ENCODE data around the gene PLEKHD1.

Gene PLEKHD1

GRCh38 chr14:69531135-69531534 lies 46.6 kb downstream of the PLEKHD1 start:
- TF ChIP-seq CSDC2 (CRISPR knock-in tag; IDR thresholded peaks at IDR 0.05) (no peak), SNAI2 (CRISPR knock-in tag; IDR thresholded peaks at IDR 0.05) (no peak), OSR1 (CRISPR knock-in tag; IDR thresholded peaks at IDR 0.05) (no peak), ARNTL (CRISPR knock-in tag; IDR thresholded peaks at IDR 0.05; ENCODE audit: borderline replicate concordance, low read depth) (no peak), TOX (CRISPR knock-in tag; IDR thresholded peaks at IDR 0.05; ENCODE audit: borderline replicate concordance) (no peak), CREB5 (CRISPR knock-in tag; IDR thresholded peaks at IDR 0.05; ENCODE audit: low read depth) (no peak), BACH2 (CRISPR knock-in tag; IDR thresholded peaks at IDR 0.05; ENCODE audit: borderline replicate concordance) (no peak), ZC3H10 (CRISPR knock-in tag; IDR thresholded peaks at IDR 0.05) (no peak), GLIS3 (CRISPR knock-in tag; IDR thresholded peaks at IDR 0.05) (no peak)
- TF ChIP-seq, protein P1, sequence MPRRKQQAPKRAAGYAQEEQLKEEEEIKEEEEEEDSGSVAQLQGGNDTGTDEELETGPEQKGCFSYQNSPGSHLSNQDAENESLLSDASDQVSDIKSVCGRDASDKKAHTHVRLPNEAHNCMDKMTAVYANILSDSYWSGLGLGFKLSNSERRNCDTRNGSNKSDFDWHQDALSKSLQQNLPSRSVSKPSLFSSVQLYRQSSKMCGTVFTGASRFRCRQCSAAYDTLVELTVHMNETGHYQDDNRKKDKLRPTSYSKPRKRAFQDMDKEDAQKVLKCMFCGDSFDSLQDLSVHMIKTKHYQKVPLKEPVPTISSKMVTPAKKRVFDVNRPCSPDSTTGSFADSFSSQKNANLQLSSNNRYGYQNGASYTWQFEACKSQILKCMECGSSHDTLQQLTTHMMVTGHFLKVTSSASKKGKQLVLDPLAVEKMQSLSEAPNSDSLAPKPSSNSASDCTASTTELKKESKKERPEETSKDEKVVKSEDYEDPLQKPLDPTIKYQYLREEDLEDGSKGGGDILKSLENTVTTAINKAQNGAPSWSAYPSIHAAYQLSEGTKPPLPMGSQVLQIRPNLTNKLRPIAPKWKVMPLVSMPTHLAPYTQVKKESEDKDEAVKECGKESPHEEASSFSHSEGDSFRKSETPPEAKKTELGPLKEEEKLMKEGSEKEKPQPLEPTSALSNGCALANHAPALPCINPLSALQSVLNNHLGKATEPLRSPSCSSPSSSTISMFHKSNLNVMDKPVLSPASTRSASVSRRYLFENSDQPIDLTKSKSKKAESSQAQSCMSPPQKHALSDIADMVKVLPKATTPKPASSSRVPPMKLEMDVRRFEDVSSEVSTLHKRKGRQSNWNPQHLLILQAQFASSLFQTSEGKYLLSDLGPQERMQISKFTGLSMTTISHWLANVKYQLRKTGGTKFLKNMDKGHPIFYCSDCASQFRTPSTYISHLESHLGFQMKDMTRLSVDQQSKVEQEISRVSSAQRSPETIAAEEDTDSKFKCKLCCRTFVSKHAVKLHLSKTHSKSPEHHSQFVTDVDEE (CRISPR knock-in tag; IDR thresholded peaks at IDR 0.05), result no peak
- TF ChIP-seq, protein P2, sequence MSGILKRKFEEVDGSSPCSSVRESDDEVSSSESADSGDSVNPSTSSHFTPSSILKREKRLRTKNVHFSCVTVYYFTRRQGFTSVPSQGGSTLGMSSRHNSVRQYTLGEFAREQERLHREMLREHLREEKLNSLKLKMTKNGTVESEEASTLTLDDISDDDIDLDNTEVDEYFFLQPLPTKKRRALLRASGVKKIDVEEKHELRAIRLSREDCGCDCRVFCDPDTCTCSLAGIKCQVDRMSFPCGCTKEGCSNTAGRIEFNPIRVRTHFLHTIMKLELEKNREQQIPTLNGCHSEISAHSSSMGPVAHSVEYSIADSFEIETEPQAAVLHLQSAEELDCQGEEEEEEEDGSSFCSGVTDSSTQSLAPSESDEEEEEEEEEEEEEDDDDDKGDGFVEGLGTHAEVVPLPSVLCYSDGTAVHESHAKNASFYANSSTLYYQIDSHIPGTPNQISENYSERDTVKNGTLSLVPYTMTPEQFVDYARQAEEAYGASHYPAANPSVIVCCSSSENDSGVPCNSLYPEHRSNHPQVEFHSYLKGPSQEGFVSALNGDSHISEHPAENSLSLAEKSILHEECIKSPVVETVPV (CRISPR knock-in tag; IDR thresholded peaks at IDR 0.05), result no peak
- no peak for ATAC-seq

GRCh38 chr14:69532561-69533340 lies 48.2 kb downstream of the PLEKHD1 start:
- TF ChIP-seq ISL1 (CRISPR knock-in tag; IDR thresholded peaks at IDR 0.05) (no peak), PPARA (CRISPR knock-in tag; IDR thresholded peaks at IDR 0.05; ENCODE audit: borderline replicate concordance) (no peak)
- ATAC-seq, result no peak

DNA sequence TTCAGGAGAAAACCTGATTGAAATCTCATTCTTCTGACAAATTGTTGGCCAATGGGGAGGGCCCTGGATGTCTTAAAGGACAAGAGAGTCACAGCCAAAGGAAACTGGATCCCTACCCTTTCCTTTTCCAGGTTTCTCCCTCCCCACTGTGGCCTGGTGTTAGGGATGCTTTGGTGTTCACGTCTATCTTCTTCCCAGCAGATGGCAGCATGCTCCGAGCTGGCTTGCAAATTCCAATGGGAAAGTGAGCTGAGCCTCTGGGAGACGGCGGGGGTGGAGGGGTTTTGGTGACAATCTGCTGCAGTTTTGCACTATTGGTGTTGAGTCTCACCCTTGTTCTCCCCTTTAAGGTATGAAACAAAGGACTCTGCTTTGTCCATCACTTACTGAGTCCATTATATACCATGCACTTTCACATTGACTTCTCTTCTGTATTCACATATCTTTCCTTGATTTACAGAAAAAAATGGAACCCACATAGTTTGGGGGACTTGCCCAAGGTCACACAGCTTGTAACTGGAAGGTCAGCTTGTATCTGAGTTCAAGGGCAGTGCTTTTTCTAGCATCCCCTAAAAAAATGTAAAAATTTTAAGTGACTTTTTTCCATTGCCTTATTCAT lies 50.8 kb downstream of the PLEKHD1 start:
- peak; percentile 96 for ATAC-seq
- TF ChIP-seq TCF4 (CRISPR knock-in tag; IDR thresholded peaks at IDR 0.05; ENCODE audit: borderline replicate concordance), result no peak
- TF ChIP-seq ZC3H10 (CRISPR knock-in tag; IDR thresholded peaks at IDR 0.05), result no peak
- no peak for TF ChIP-seq BACH2 (CRISPR knock-in tag; IDR thresholded peaks at IDR 0.05; ENCODE audit: borderline replicate concordance)
- no peak for TF ChIP-seq TOX (CRISPR knock-in tag; IDR thresholded peaks at IDR 0.05; ENCODE audit: borderline replicate concordance)
- TF ChIP-seq ARNTL (CRISPR knock-in tag; IDR thresholded peaks at IDR 0.05; ENCODE audit: borderline replicate concordance, low read depth), result no peak

- no peak for ATAC-seq
- TF ChIP-seq BACH2 (CRISPR knock-in tag; IDR thresholded peaks at IDR 0.05; ENCODE audit: borderline replicate concordance) (no peak), CREB5 (CRISPR knock-in tag; IDR thresholded peaks at IDR 0.05; ENCODE audit: low read depth) (no peak), TCF4 (CRISPR knock-in tag; IDR thresholded peaks at IDR 0.05; ENCODE audit: borderline replicate concordance) (no peak), ARNTL (CRISPR knock-in tag; IDR thresholded peaks at IDR 0.05; ENCODE audit: borderline replicate concordance, low read depth) (no peak), POU6F1 (CRISPR knock-in tag; IDR thresholded peaks at IDR 0.05; ENCODE audit: borderline replicate concordance, low read depth) (no peak), SNAI2 (CRISPR knock-in tag; IDR thresholded peaks at IDR 0.05) (no peak), CSDC2 (CRISPR knock-in tag; IDR thresholded peaks at IDR 0.05) (no peak), ISL1 (CRISPR knock-in tag; IDR thresholded peaks at IDR 0.05) (no peak), ZC3H10 (CRISPR knock-in tag; IDR thresholded peaks at IDR 0.05) (no peak), RARB (CRISPR knock-in tag; IDR thresholded peaks at IDR 0.05) (no peak), ZNF8 (CRISPR knock-in tag; IDR thresholded peaks at IDR 0.05) (no peak), PPARA (CRISPR knock-in tag; IDR thresholded peaks at IDR 0.05; ENCODE audit: borderline replicate concordance) (no peak), TOX (CRISPR knock-in tag; IDR thresholded peaks at IDR 0.05; ENCODE audit: borderline replicate concordance) (no peak), ZNF565 (CRISPR knock-in tag; conservative IDR thresholded peaks at IDR 0.05; ENCODE audit: low read depth) (no peak), ZNF70 (CRISPR knock-in tag; IDR thresholded peaks at IDR 0.05) (no peak), ESRRG (CRISPR knock-in tag; IDR thresholded peaks at IDR 0.05) (no peak), GLIS3 (CRISPR knock-in tag; IDR thresholded peaks at IDR 0.05) (no peak)
- TF ChIP-seq, protein P3, sequence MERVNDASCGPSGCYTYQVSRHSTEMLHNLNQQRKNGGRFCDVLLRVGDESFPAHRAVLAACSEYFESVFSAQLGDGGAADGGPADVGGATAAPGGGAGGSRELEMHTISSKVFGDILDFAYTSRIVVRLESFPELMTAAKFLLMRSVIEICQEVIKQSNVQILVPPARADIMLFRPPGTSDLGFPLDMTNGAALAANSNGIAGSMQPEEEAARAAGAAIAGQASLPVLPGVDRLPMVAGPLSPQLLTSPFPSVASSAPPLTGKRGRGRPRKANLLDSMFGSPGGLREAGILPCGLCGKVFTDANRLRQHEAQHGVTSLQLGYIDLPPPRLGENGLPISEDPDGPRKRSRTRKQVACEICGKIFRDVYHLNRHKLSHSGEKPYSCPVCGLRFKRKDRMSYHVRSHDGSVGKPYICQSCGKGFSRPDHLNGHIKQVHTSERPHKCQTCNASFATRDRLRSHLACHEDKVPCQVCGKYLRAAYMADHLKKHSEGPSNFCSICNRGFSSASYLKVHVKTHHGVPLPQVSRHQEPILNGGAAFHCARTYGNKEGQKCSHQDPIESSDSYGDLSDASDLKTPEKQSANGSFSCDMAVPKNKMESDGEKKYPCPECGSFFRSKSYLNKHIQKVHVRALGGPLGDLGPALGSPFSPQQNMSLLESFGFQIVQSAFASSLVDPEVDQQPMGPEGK (CRISPR knock-in tag; IDR thresholded peaks at IDR 0.05; ENCODE audit: borderline replicate concordance), result no peak
Measured at GRCh38 chr14:69536971-69537370, 52.4 kb downstream of the PLEKHD1 start.
